ENCODE measurements around the gene AGBL1.

DNA sequence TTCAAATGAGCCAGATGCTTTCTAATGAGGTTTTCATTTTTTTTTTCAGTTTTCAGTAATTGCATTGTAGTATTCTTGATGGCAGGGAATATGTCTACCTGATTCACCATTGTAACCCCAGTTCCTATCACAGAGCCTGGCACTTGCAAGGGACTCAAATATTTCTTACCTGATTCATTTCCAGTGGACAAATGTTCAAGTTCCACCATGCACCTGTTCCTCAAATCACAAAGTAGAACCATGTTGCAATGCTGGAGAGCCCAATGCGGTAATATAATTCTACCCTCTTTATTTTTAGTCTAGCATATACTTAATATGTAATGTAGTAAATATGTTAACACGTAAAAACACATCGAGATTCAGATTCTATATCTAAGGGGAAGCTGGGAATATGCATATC is 722.6 kb downstream of the AGBL1 start:
- TF ChIP-seq POLR2AphosphoS5 (IDR thresholded peaks at IDR 0.05; ENCODE audit: low read depth, low read length) (no peak), TAF1 (IDR thresholded peaks at IDR 0.05; ENCODE audit: borderline replicate concordance, insufficient read depth, low read length) (no peak)

Data from PFSK-1 (cell line).